ENCODE data around the gene SINHCAF.

The SINHCAF gene

DNA sequence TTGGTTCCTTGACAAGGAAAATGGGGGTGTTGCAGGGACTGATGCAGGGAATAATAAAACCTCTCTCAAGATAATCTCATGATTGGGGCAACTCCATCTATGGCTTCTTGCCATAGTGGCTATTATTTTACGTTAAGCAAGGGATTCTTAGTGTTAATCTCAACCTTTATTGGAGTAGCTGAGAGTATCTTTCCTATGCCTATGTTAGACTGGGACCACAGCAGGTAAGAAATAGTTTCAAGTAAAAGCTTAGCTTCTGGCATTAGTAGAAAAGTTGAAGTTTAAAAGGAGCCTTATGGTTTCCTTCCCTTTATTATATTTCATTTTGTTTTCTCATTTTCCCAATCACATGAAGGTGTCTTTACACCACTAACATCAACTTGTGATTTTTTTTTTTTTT lies 16.7 kb downstream of the SINHCAF start:
- no peak for DNase-seq (ENCODE audit: low read depth)

DNA sequence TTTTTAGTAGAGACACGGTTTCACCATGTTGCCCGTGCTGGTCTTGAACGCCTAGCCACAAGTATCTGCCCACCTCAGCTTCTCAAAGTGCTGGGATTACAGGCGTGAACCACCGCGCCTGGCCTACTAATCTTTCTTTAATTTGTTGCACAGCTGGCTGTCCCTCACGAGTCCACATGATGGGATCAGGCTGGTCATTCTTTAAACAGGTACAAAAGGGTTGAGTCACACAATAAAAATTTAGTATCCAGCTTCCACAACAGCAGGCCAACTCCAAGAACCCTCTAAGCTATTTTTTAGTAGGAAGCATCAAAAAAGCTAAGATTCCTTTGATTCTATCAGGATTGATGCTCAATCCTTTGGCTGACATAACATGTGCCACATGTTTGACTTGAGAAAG lies 17.8 kb downstream of the SINHCAF start:
- TF ChIP-seq, protein P1, sequence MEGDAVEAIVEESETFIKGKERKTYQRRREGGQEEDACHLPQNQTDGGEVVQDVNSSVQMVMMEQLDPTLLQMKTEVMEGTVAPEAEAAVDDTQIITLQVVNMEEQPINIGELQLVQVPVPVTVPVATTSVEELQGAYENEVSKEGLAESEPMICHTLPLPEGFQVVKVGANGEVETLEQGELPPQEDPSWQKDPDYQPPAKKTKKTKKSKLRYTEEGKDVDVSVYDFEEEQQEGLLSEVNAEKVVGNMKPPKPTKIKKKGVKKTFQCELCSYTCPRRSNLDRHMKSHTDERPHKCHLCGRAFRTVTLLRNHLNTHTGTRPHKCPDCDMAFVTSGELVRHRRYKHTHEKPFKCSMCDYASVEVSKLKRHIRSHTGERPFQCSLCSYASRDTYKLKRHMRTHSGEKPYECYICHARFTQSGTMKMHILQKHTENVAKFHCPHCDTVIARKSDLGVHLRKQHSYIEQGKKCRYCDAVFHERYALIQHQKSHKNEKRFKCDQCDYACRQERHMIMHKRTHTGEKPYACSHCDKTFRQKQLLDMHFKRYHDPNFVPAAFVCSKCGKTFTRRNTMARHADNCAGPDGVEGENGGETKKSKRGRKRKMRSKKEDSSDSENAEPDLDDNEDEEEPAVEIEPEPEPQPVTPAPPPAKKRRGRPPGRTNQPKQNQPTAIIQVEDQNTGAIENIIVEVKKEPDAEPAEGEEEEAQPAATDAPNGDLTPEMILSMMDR (IDR thresholded peaks at IDR 0.05; ENCODE audit: low read depth, low read length, missing control alignments), result no peak
- no peak for DNase-seq (ENCODE audit: low read depth)
- no peak overlapping the region for H3K4me3 ChIP-seq (ENCODE audit: low read depth, low read length)

More for the DNA sequence above, 16.7 kb downstream of the SINHCAF start:
- H3K4me3 ChIP-seq (ENCODE audit: low read depth, low read length), result no peak overlapping the region
- TF ChIP-seq, protein P1 (IDR thresholded peaks at IDR 0.05; ENCODE audit: low read depth, low read length, missing control alignments), result no peak

DNA sequence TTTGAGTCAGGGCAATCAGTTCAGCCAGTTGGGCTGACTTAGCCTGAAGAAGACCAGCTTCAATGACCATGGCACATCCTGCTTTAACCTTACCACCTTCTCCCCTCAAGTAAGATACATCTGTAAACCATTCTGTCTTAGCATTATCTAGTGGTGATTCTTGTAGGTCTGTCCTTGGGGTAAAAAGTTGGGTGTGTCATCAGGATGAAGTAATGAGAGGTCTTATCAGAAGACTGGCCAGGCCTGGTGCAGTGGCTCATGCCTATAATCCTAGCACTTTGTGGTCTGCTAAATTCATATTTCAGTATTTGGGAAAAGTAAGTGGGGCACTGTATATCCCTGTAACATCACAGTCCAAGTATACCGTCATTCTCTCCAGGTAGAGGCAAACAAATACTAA lies 19.1 kb downstream of the SINHCAF start:
- no peak overlapping the region for H3K4me3 ChIP-seq (ENCODE audit: low read depth, low read length)
- TF ChIP-seq, protein P1 (IDR thresholded peaks at IDR 0.05; ENCODE audit: low read depth, low read length, missing control alignments), result no peak
- DNase-seq (ENCODE audit: low read depth), result no peak

DNA sequence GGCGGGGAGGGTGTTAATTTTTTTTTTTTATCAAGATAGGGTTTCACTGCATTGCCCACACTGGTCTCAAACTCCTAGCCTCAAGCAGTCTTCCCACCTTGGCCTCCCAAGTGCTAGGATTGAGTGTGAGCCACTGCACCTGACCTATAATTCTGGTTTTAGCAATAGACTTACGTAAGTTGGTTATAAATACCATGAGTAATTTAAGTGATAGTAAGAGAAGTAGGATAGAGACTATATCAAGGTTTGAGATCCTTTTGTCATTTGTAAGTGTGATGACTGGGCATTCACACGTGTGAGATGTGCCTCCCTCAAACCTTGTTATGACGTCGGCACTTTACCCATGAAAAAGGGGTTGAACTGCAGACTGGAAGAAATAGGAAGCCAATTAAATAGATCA lies 22.5 kb downstream of the SINHCAF start:
- TF ChIP-seq, protein P1 (IDR thresholded peaks at IDR 0.05; ENCODE audit: low read depth, low read length, missing control alignments), result no peak
- no peak for DNase-seq (ENCODE audit: low read depth)

DNA sequence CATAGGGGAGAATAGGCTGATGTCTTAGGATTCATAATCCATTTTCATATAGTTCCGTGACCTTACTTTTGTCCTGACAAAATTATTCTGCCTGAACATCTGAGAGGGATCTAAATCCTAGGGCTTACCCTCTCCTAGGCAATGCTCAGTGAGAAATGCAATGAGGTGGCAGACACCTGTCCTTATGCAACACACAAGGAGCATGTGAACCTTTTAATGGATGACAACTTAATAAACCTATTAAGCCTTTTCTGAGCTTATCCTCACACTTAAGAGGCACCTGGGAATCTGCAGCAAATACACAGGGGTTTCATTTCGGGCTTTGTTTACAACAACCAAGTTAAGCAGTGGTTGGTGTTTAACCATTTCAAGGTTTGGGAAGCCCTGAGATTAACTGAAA lies 24.6 kb downstream of the SINHCAF start:
- TF ChIP-seq, protein P1 (IDR thresholded peaks at IDR 0.05; ENCODE audit: low read depth, low read length, missing control alignments), result no peak
- H3K4me3 ChIP-seq (ENCODE audit: low read depth, low read length), result no peak overlapping the region
- no peak for DNase-seq (ENCODE audit: low read depth)

More for the DNA sequence above, 22.5 kb downstream of the SINHCAF start:
- H3K4me3 ChIP-seq (ENCODE audit: low read depth, low read length), result no peak overlapping the region

DNA sequence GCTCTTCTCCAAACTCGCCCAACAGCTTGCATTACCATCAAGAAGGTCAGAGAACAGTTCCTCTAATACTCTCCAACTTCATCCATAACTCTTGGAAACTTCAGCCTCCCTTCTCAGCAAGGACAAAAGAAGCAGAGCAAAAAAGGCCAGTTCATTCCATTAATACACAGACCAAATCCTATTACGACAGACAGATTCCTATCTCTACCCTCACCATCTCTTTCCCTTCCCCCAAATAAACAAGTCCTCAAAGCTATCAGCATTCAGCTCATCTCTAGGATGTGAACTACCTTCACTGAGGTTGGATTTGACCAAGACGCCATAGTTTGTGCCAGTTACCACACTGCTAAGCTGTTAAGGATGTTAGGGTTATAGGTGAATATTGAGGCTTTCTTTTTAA lies 25.2 kb downstream of the SINHCAF start:
- TF ChIP-seq, protein P1 (IDR thresholded peaks at IDR 0.05; ENCODE audit: low read depth, low read length, missing control alignments), result no peak
- H3K4me3 ChIP-seq (ENCODE audit: low read depth, low read length), result no peak overlapping the region
- no peak for DNase-seq (ENCODE audit: low read depth)

DNA sequence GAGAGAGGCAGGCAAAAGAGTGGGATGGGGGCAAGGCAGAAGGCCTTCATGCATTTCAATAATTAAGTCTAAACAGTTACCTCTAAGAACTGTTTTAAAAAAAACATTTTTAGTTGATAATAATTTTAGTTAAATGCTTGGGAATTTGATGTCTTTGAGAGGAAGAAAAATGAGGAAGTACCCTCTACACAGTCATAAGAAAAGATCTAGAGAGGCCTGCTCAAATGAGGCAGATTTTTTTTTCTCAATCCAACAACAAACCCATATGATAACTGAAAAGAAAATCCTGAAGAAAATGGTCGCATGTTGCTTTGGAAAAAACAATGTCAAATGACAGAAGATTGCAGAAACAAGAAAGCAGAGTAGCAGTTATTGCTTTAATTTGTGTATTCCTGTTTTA lies 25.6 kb downstream of the SINHCAF start:
- H3K4me3 ChIP-seq (ENCODE audit: low read depth, low read length), result no peak overlapping the region
- DNase-seq (ENCODE audit: low read depth), result no peak
- TF ChIP-seq, protein P1 (IDR thresholded peaks at IDR 0.05; ENCODE audit: low read depth, low read length, missing control alignments), result no peak
